ENCODE results near the gene SH3PXD2B.

- TF ChIP-seq GATA2 (IDR thresholded peaks at IDR 0.05; ENCODE audit: low read depth, low read length) (no peak), GATA3 (IDR thresholded peaks at IDR 0.05; ENCODE audit: low read depth, low read length) (no peak)
Observed at GRCh38 chr5:172374783-172375182, 79.5 kb downstream of the SH3PXD2B start.

Data from SH-SY5Y (cell line).